Activated naive CD8-positive, alpha-beta T cell treated with anti-CD3 and anti-CD28 coated beads, Interleukin-2, amount 50 U/mL, for 24 hours (primary cell): ENCODE results near the gene NXNL1.

Experiments
- ATAC-seq: fragments of 150-1000 bp; cut with Tn5 transposase; one replicate; pipeline ENCODE4 v1.10.0; 2021
- DNase-seq: peaks from one replicate; pipeline ENCODE4 v3.0.0; 2021
- H3K27ac Mint-ChIP-seq: one replicate; pipeline ENCODE4 v1.8.0; 2021; ENCODE audit warnings: mild to moderate bottlenecking, mixed read lengths
- H3K27me3 Mint-ChIP-seq: one replicate; pipeline ENCODE4 v1.8.0; 2021; ENCODE audit warnings: mixed read lengths
- H3K36me3 Mint-ChIP-seq: one replicate; pipeline ENCODE4 v1.8.0; 2021; ENCODE audit warnings: low read depth, mixed read lengths
- H3K4me1 Mint-ChIP-seq: one replicate; pipeline ENCODE4 v1.8.0; 2021; ENCODE audit warnings: mixed read lengths
- H3K4me3 Mint-ChIP-seq: one replicate; pipeline ENCODE4 v1.8.0; 2021; ENCODE audit warnings: mild to moderate bottlenecking, moderate library complexity, mixed read lengths
- H3K9me3 Mint-ChIP-seq: one replicate; pipeline ENCODE4 v1.8.0; 2021; ENCODE audit warnings: mixed read lengths

NXNL1 gene

DNA sequence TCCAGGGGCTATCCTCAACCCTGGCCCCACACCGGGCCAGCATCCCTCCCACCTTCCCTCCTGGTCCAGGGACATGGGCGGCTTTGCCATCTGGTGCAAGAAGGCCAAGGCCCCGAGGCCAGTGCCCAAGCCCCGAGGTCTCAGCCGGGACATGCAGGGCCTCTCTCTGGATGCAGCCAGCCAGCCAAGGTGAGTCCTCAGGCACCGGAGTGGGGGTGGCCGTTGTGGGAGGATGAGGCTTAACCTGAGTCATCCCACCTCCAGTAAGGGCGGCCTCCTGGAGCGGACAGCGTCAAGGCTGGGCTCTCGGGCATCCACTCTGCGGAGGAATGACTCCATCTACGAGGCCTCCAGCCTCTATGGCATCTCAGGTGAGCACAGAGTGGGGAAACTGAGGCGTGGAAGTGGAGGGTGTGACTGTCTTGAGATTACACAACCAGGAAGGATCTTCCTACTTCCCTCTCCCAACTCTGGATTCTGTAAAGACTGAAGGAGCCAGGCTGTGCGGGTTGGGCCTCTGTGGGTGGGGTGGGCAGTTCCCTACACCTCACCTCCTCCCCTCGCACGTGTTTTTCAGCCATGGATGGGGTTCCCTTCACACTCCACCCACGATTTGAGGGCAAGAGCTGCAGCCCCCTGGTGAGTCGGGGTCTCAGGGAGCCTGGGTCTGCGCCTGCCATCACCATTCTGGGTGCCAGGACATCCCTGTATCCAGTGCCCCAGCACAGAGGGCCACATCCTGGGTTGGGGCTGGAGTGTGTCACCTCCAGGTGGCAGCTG is 37.1 kb downstream of the NXNL1 start:
- H3K4me1 Mint-ChIP-seq: peaks cover 15% of the 10 kb centered on the region
- no peak for ATAC-seq
- H3K27ac Mint-ChIP-seq: no peak overlapping the region
- H3K27me3 Mint-ChIP-seq: no peaks in the 10 kb centered on the region
- no peak overlapping the region for H3K4me3 Mint-ChIP-seq
- no peaks in the 10 kb centered on the region for H3K36me3 Mint-ChIP-seq
- DNase-seq: no peak
- no peaks in the 10 kb centered on the region for H3K9me3 Mint-ChIP-seq

DNA sequence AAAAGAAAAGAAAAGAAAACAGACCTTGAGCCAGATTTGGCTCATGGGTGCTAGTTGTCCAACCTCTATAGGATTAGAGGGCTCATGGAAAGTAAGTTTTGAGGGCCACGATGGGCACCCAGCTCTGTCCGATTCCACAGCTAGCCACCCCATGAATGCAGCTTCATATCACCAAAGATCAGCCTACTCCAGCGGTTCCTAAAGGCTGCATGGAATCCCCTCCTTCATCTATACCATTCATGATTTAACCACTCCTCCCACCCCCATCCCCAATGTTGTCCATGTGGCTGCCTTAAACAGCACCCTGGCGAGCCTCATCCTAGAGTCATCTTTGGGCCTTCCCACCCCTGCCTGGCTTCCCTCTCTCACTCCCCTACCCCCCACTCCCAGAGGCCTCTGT is 38.8 kb downstream of the NXNL1 start:
- no peak overlapping the region for H3K27ac Mint-ChIP-seq
- ATAC-seq (no peak), DNase-seq (no peak)
- peaks cover under 1% of the 10 kb centered on the region for H3K36me3 Mint-ChIP-seq
- H3K4me1 Mint-ChIP-seq: peaks cover 16% of the 10 kb centered on the region
- no peak overlapping the region for H3K4me3 Mint-ChIP-seq
- H3K27me3 Mint-ChIP-seq: no peaks in the 10 kb centered on the region
- no peaks in the 10 kb centered on the region for H3K9me3 Mint-ChIP-seq

DNA sequence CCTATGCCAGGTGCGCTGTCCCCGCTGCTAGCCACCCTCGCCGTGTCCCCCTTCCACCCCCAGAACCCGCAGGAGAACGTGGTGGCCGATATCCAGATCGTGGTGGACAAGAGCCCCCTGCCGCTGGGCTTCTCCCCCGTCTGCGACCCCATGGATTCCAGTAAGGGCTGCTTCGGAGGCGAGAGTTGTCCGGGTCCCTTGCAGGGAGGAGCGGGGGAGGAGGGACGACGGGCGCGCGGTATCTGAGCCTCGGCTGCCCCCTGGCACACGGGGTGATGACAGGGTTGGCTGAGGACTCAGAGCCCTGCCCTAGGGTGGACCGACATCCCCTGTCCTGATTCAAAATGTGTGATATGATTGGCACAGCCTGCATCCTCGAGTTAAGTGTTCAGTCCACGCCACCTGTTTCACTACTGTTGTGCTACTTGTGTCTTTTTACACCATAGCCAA is 40.2 kb downstream of the NXNL1 start:
- no peaks in the 10 kb centered on the region for H3K9me3 Mint-ChIP-seq
- H3K36me3 Mint-ChIP-seq: peaks cover 2% of the 10 kb centered on the region
- H3K4me1 Mint-ChIP-seq: peaks cover 16% of the 10 kb centered on the region
- H3K27ac Mint-ChIP-seq: no peak overlapping the region
- ATAC-seq (peak; percentile 41), DNase-seq (peak; percentile 48)
- H3K27me3 Mint-ChIP-seq: no peaks in the 10 kb centered on the region
- peak overlapping the region; percentile 88 for H3K4me3 Mint-ChIP-seq

DNA sequence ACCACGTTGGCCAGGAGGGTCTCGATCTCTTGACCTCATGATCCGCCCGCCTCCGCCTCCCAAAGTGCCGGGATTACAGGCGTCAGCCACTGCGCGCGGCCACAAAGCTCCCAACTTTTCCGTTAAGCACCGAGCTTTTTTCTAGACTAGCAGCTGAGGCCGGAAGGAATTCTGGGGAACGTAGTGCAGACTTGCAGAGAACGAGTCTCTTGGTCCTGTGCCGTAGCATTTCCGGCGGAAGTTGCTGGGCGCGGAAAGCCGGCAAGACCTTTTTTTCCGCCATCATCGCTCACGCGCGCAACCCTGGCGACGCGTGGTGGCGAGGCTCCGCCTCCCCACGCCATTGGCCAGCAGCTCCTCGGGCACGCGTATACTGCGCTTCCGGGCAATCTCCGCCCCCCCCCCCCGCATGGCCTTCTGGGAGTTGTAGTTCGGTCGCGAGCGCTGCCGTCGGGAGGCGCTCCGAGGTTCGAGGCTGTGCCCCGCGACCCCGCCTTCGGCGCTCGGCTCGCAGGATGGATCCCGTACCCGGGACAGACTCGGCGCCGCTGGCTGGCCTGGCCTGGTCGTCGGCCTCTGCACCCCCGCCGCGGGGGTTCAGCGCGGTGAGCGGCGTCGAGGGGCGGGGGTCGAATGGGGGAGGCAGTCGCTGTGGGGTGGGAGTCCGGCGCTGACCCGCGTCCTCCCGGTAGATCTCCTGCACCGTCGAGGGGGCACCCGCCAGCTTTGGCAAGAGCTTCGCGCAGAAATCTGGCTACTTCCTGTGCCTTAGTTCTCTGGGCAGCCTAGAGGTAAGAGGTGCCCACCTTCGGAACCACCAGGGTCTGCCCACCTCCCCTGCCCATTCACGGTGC is 40.9 kb downstream of the NXNL1 start, which contains the start of gene MVB12A:
MVB12A (plus strand) TSS at position 427 of the 854 bp plus-strand sequence; CDS start at position 516, 89 bp downstream.
- peak; percentile 96 for ATAC-seq
- peaks cover 2% of the 10 kb centered on the region for H3K36me3 Mint-ChIP-seq
- H3K27me3 Mint-ChIP-seq: no peaks in the 10 kb centered on the region
- DNase-seq: peak; percentile 96
- H3K4me3 Mint-ChIP-seq: peak within 1 kb of the TSS; percentile 88
- H3K4me1 Mint-ChIP-seq: peaks cover 16% of the 10 kb centered on the region
- H3K9me3 Mint-ChIP-seq: no peaks in the 10 kb centered on the region
- peak within 1 kb of the TSS; percentile 91 for H3K27ac Mint-ChIP-seq

DNA sequence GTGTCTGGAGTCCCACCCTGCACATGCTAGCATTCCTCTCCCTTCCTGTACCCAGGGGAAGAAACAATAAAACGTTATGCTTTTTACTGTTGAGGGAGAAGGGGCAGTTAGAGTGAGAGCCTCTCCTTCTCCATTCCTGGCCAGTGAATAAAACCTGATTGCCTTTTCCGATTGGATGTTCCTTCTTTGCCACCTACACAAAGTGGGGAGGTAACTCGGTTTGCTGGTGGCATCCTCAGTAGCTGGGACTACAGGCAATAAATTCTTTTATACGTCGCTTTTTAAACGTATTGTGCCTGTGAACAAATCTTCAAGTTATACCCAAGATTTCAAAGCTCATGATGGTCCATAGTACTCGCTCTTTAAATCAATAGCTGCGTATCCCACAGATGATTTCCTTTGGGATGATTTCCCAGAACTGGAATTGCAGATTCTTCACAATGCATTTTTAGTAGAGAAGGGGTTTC is 41.5 kb downstream of the NXNL1 start:
- Mint-ChIP-seq H3K27me3 (no peaks in the 10 kb centered on the region), H3K4me3 (peak overlapping the region; percentile 88), H3K27ac (peak overlapping the region; percentile 91), H3K4me1 (peaks cover 16% of the 10 kb centered on the region), H3K36me3 (peaks cover 4% of the 10 kb centered on the region), H3K9me3 (no peaks in the 10 kb centered on the region)
- ATAC-seq (no peak), DNase-seq (no peak)

DNA sequence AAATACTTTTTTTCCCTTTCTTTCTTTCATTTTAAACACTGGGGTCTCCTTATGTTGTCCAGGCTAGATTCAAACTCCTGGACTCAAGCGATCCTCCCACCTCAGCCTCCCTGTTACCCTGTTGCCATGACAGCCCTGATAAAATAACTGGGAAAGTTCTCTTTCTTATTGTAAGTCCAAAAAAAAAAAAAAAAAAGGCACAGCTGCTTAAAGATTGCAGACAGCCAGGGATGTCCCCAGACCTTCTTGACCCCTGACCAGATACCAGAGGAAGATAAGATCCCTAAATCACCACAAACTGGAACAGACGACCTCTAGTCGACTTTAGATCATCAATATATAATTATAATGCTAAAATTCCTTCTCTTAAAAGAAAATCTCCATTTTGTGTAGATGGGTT is 42.0 kb downstream of the NXNL1 start:
- Mint-ChIP-seq H3K4me3 (peak overlapping the region; percentile 88), H3K27ac (peak overlapping the region; percentile 91), H3K9me3 (no peaks in the 10 kb centered on the region), H3K4me1 (peaks cover 16% of the 10 kb centered on the region), H3K27me3 (no peaks in the 10 kb centered on the region), H3K36me3 (peaks cover 4% of the 10 kb centered on the region)
- DNase-seq (no peak), ATAC-seq (no peak)

DNA sequence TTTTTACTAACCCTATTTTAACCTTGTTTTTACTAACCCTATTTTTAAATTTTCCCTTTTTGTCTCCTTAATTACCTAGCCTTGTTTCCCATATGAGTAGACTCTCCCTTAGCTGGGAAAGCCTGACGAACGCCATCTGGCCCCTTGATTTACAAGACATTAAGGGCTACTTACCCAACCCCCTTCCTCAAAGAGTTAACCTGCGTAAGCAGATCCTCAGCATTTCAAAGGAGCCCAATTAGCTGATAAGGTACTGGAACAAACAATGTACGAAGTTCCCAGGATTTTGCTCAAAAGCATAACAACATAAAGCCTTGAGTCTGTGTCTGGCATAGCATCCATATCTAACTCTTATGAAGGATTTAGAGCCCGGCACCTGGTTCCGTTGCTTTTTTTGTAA is 45.6 kb downstream of the NXNL1 start:
- no peak overlapping the region for H3K4me3 Mint-ChIP-seq
- H3K36me3 Mint-ChIP-seq: peaks cover 4% of the 10 kb centered on the region
- no peaks in the 10 kb centered on the region for H3K27me3 Mint-ChIP-seq
- DNase-seq (no peak), ATAC-seq (no peak)
- H3K4me1 Mint-ChIP-seq: peaks cover 18% of the 10 kb centered on the region
- no peaks in the 10 kb centered on the region for H3K9me3 Mint-ChIP-seq
- no peak overlapping the region for H3K27ac Mint-ChIP-seq

DNA sequence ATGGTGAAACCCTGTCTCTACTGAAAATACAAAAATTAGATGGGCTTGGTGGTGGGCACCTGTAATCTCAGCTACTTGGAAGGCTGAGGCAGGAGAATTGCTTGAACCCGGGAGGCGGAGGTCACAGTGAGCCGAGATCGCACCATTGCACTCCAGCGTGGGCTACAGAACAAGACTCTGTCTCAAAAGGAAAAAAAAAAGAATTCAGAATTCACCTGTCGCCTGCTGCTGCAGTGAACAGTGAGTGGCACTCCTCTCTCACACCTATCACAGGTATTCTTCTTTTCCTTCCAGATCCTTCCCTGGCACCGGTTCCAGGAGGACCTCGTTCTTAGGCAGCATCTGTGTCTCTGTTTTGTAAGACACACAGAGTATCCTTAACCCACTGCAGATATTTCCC is 46.6 kb downstream of the NXNL1 start:
- H3K9me3 Mint-ChIP-seq: no peaks in the 10 kb centered on the region
- peaks cover 12% of the 10 kb centered on the region for H3K4me1 Mint-ChIP-seq
- H3K36me3 Mint-ChIP-seq: peaks cover 4% of the 10 kb centered on the region
- ATAC-seq (no peak), DNase-seq (no peak)
- no peaks in the 10 kb centered on the region for H3K27me3 Mint-ChIP-seq
- no peak overlapping the region for H3K27ac Mint-ChIP-seq
- no peak overlapping the region for H3K4me3 Mint-ChIP-seq

DNA sequence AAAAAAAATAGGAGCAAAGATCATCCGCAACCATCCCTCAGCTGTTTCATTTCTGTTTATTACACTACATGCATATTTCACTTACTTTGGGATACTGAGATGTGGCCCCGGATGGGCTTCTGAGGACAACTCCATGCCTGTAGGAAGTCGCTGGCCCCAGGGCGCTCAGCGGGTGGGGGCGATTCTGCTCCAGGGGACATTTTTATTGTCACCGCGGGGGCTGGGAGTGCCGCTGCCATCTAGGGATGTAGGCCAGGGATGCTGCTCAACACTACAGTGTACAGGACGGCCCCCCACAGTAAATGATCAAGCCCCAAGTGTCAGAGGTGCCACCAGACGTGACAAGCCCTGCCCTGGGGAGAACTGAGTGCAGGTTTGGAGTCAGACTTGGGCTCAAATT is 48.9 kb downstream of the NXNL1 start:
- peaks cover 2% of the 10 kb centered on the region for H3K36me3 Mint-ChIP-seq

DNA sequence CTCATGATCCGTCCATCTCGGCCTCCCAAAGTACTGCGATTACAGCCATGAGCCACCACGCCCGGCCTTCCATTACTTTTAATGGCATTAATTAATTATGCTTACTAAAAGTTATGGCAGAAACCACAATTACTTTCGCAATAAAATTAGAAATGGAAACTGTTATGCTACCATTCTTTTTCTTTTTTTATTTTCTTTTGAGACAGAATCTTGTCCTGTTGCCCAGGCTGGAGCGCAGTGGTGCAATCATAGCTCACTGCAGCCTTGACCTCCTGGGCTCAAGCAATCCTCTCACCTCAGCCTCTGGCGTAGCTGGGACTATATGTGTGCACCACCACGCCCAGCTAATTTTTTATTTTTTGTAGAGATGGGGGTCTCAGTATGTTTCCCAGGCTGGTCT is 50.7 kb downstream of the NXNL1 start:
- Mint-ChIP-seq H3K4me3 (no peak overlapping the region), H3K9me3 (no peaks in the 10 kb centered on the region)

More for the DNA sequence above, 48.9 kb downstream of the NXNL1 start:
- Mint-ChIP-seq H3K4me1 (peaks cover 18% of the 10 kb centered on the region), H3K4me3 (no peak overlapping the region), H3K27ac (peak overlapping the region; percentile 15), H3K27me3 (no peaks in the 10 kb centered on the region), H3K9me3 (no peaks in the 10 kb centered on the region)
- ATAC-seq (no peak), DNase-seq (no peak)

DNA sequence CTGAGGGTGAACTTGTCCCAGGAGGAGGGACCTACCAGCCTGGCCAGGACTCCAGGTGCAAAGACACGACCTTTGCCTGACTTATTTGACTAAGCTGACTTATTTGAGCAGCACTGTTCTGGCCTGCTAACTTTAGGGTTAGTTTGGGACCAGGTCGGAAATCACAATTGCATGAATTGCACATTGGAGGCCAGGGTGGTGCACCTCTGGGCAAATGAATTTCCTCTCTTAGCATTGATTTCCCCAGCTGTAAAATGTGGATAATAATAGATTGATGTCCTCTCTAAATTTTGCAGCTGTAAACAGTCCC is 53.9 kb downstream of the NXNL1 start:
- no peak for ATAC-seq
- DNase-seq: peak; percentile 16
- peaks cover 40% of the 10 kb centered on the region for H3K4me1 Mint-ChIP-seq

More for the DNA sequence above, 50.7 kb downstream of the NXNL1 start:
- Mint-ChIP-seq H3K36me3 (peaks cover 2% of the 10 kb centered on the region), H3K4me1 (peaks cover 33% of the 10 kb centered on the region), H3K27ac (no peak overlapping the region), H3K27me3 (no peaks in the 10 kb centered on the region)
- ATAC-seq (no peak), DNase-seq (no peak)

DNA sequence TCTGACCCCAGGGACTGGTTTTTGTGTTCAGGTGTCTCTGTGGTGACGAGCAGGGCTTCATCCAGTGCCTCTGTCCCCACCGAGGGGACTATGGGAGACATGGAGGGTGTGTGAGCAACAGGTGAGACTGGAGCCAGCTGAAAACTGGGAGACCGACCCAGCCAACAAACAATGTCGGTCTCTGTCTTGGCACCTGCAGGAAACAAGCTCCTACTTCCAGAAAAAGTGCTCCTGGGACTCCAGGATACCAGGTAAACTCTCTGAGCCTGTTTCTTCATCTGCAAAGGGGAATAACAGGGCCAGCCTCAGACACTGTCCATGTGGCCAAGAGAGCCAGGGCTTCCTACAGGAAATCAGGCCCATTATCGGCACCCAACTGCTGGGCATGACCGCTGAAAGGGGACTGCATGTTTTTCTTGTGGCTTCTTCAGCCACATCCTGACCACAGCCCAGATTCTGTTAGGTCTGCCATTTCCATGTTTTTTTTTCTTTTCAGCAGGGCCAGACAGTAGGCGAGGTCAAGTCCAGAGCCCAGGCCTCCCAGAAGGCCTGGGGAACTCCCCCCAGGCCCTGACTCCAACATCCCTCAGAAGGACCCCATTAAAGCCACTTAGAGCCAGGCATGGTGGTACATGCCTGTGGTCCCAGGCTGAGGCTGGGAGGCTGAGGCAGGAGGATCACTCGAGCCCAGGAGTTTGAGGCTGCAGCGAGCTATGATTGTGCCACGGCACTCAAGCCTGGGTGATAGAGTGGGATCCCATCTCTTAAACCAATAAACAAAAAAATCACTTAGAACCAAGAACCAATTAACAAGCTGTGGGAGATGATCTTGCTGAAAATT is 54.5 kb downstream of the NXNL1 start:
- H3K27me3 Mint-ChIP-seq: no peaks in the 10 kb centered on the region
- peak; percentile 47 for DNase-seq
- H3K4me3 Mint-ChIP-seq: peak overlapping the region; percentile 81
- no peaks in the 10 kb centered on the region for H3K9me3 Mint-ChIP-seq
- H3K36me3 Mint-ChIP-seq: peaks cover 13% of the 10 kb centered on the region
- peak; percentile 1 for ATAC-seq
- H3K27ac Mint-ChIP-seq: peak overlapping the region; percentile 85
- peaks cover 40% of the 10 kb centered on the region for H3K4me1 Mint-ChIP-seq

More for the DNA sequence above, 53.9 kb downstream of the NXNL1 start:
- H3K9me3 Mint-ChIP-seq: no peaks in the 10 kb centered on the region
- H3K36me3 Mint-ChIP-seq: peaks cover 9% of the 10 kb centered on the region
- H3K27ac Mint-ChIP-seq: peak overlapping the region; percentile 85
- no peaks in the 10 kb centered on the region for H3K27me3 Mint-ChIP-seq
- H3K4me3 Mint-ChIP-seq: peak overlapping the region; percentile 81
